ENCODE data around the gene MRFAP1L1. TPM values are rescaled to one million over a fixed set of nuclear protein-coding genes. Genes with fewer than 3 reads are reported as not detected.
"Not testable (repeated sequence)": the region's sequence is repeated elsewhere in the genome, so short reads cannot be mapped to it uniquely, and the experiment has no call there.

The MRFAP1L1 gene
- total RNA-seq, 3 donors from 2014 or later, result 24.2 to 49.0 (median 31.2) TPM

- intact Hi-C loops (cut with DNase I, micrococcal nuclease), result no loop called here
- DNase-seq (no peak), ATAC-seq (no peak)
- Histone ChIP-seq H3K9me3 (no peaks in the 10 kb centered on the region), H3K4me3 (no peak overlapping the region), H3K4me1 (ENCODE audit: low read depth) (no peaks in the 10 kb centered on the region), H3K36me3 (ENCODE audit: low read depth) (no peaks in the 10 kb centered on the region)
- TF ChIP-seq CTCF (IDR thresholded peaks at IDR 0.05), result no peak
Measured at GRCh38 chr4:6727943-6728250, 18.2 kb upstream of the MRFAP1L1 start.

- Histone ChIP-seq H3K36me3 (ENCODE audit: low read depth) (no peaks in the 10 kb centered on the region), H3K4me3 (no peak overlapping the region), H3K9me3 (no peaks in the 10 kb centered on the region), H3K4me1 (ENCODE audit: low read depth) (no peaks in the 10 kb centered on the region)
- ATAC-seq (no peak), DNase-seq (no peak)
- TF ChIP-seq CTCF (IDR thresholded peaks at IDR 0.05), result no peak
- intact Hi-C loops (cut with DNase I, micrococcal nuclease), result no loop called here
Measured at GRCh38 chr4:6727081-6727942, 17.6 kb upstream of the MRFAP1L1 start.

GRCh38 chr4:6725427-6725961, 15.8 kb upstream of the MRFAP1L1 start:
- H3K4me3 ChIP-seq; H3K9me3 ChIP-seq; intact Hi-C loops (cut with DNase I, micrococcal nuclease); H3K36me3 ChIP-seq (ENCODE audit: low read depth); H3K4me1 ChIP-seq (ENCODE audit: low read depth); DNase-seq; ATAC-seq: not testable (repeated sequence)

GRCh38 chr4:6724421-6725111, 14.9 kb upstream of the MRFAP1L1 start:
- Histone ChIP-seq H3K4me3 (no peak overlapping the region), H3K36me3 (ENCODE audit: low read depth) (no peaks in the 10 kb centered on the region), H3K4me1 (ENCODE audit: low read depth) (no peaks in the 10 kb centered on the region), H3K9me3 (no peaks in the 10 kb centered on the region)
- no peak for TF ChIP-seq CTCF (IDR thresholded peaks at IDR 0.05)
- intact Hi-C loops (cut with DNase I, micrococcal nuclease), result loop anchor here (5.0 kb wide), 2 partner anchors 148 to 348 kb away; no protein-coding TSS in a partner anchor
- ATAC-seq (no peak), DNase-seq (no peak)

- TF ChIP-seq CTCF (IDR thresholded peaks at IDR 0.05), result no peak
- intact Hi-C loops (cut with DNase I, micrococcal nuclease), result loop anchor here (5.0 kb wide), 2 partner anchors 148 to 348 kb away; no protein-coding TSS in a partner anchor
- ATAC-seq (no peak), DNase-seq (no peak)
- H3K4me1 ChIP-seq (ENCODE audit: low read depth), result no peaks in the 10 kb centered on the region
- H3K9me3 ChIP-seq, result no peaks in the 10 kb centered on the region
- H3K36me3 ChIP-seq (ENCODE audit: low read depth), result no peaks in the 10 kb centered on the region
- H3K4me3 ChIP-seq, result no peak overlapping the region
Measured at GRCh38 chr4:6723851-6724250, 14.2 kb upstream of the MRFAP1L1 start.

GRCh38 chr4:6722891-6723290, 13.2 kb upstream of the MRFAP1L1 start:
- Histone ChIP-seq H3K9me3 (no peaks in the 10 kb centered on the region), H3K4me3 (no peak overlapping the region), H3K4me1 (ENCODE audit: low read depth) (peaks cover under 1% of the 10 kb centered on the region), H3K36me3 (ENCODE audit: low read depth) (no peaks in the 10 kb centered on the region)
- TF ChIP-seq CTCF (IDR thresholded peaks at IDR 0.05), result no peak
- DNase-seq (no peak), ATAC-seq (no peak)
- intact Hi-C loops (cut with DNase I, micrococcal nuclease), result loop anchor here (5.0 kb wide), 2 partner anchors 149 to 349 kb away; no protein-coding TSS in a partner anchor

All from mucosa of descending colon (tissue), 3 donors.